Measurements from ENCODE around the gene IQSEC3.

- TF ChIP-seq POLR2A (IDR thresholded peaks at IDR 0.05) = no peak
- no peak for TF ChIP-seq CTCF (IDR thresholded peaks at IDR 0.05 in 4 of 5, conservative IDR thresholded peaks at IDR 0.05 in 1 of 5)
These were observed 106.2 kb downstream of the IQSEC3 start for GRCh38 chr12:172732-173161.
